Immature natural killer cell (primary cell): ENCODE results near the gene TOR1A. TPM values are rescaled to one million over a fixed set of nuclear protein-coding genes. Genes with fewer than 3 reads are reported as not detected.

Experiments used
- DNase-seq, 3 donors: peaks; one replicate each; pipeline ENCODE4 v3.0.0; 2022; ENCODE audit warnings: mixed read lengths in 1 of 3
- H3K27ac Mint-ChIP-seq, 6 donors: one replicate each; pipeline ENCODE4 v1.8.0; 2020; ENCODE audit warnings: mixed read lengths in 6 of 6, mild to moderate bottlenecking in 5 of 6, inconsistent platforms in 4 of 6, moderate library complexity in 3 of 6
- H3K27me3 Mint-ChIP-seq, 3 donors: one replicate each; pipeline ENCODE4 v1.8.0; 2020 to 2021; ENCODE audit warnings: low read depth in 3 of 3, mild to moderate bottlenecking in 3 of 3, mixed read lengths in 3 of 3, moderate library complexity in 3 of 3, inconsistent platforms in 1 of 3
- H3K36me3 Mint-ChIP-seq, 3 donors: one replicate each; pipeline ENCODE4 v1.8.0; 2020; ENCODE audit warnings: mixed read lengths in 3 of 3, inconsistent platforms in 2 of 3, mild to moderate bottlenecking in 2 of 3
- H3K4me1 Mint-ChIP-seq, 2 donors: one replicate each; pipeline ENCODE4 v1.8.0; 2020; ENCODE audit warnings: inconsistent platforms in 2 of 2, mild to moderate bottlenecking in 2 of 2, mixed read lengths in 2 of 2, moderate library complexity in 1 of 2
- H3K4me3 Mint-ChIP-seq, 5 donors: one replicate each; pipeline ENCODE4 v1.8.0; 2020; ENCODE audit warnings: mild to moderate bottlenecking in 5 of 5, mixed read lengths in 5 of 5, inconsistent platforms in 3 of 5, moderate library complexity in 3 of 5
- H3K9me3 Mint-ChIP-seq, 6 donors: one replicate each; pipeline ENCODE4 v1.8.0; 2020; ENCODE audit warnings: mild to moderate bottlenecking in 6 of 6, mixed read lengths in 6 of 6, inconsistent platforms in 4 of 6, moderate library complexity in 3 of 6
- polyA plus RNA-seq, 3 donors: library from polyadenylated mRNA; unstranded; fragments of 300-500 nt; fragmentation: Illumina TruSeq; gene quantifications; one replicate each; pipeline ENCODE4 v1.2.3, GENCODE V29; 2021

Gene TOR1A, protein sequence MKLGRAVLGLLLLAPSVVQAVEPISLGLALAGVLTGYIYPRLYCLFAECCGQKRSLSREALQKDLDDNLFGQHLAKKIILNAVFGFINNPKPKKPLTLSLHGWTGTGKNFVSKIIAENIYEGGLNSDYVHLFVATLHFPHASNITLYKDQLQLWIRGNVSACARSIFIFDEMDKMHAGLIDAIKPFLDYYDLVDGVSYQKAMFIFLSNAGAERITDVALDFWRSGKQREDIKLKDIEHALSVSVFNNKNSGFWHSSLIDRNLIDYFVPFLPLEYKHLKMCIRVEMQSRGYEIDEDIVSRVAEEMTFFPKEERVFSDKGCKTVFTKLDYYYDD
- polyA plus RNA-seq, result 100 to 1,000 TPM in 2 of 3 donors, 10 to 100 TPM in 1; 89.3 to 131 (median 108) TPM

DNA sequence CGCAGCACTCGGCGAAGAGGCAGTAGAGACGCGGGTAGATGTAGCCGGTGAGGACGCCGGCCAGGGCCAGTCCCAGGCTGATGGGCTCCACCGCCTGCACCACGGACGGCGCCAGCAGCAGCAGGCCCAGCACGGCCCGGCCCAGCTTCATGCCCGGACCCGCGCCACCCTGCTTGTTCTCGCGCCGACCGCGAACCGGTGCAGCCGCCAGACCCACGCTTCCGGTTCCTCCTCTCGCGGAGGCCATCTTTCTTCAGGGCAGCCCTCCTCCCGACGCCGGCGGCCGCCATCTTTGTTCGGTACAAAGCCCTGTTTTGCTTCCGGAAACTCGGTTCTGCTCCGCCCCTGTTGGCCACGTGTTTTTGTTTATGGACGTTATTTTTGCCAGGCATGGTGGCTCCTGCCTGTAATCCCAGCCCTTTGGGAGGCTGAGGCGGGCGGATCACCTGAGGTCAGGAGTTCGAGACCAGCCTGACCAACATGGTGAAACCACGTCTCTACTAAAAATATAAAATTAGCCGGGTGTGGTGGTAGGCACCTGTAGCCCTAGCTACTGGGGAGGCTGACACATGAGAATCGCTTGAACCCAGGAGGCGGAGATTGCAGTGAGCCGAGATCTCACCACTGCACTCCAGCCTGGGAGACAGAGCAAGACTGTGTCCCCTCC, at the start of gene TOR1A:
TOR1A (minus strand) TSS at position 202 of the 667 bp plus-strand sequence; CDS start at position 151, 51 bp downstream.
- peak; percentile 92 to 93 (median 93) for DNase-seq
- Mint-ChIP-seq H3K4me1 (peaks cover 14% of the 10 kb centered on the region in 2 donors), H3K27ac (peak within 1 kb of the TSS; percentile 82 to 95 (median 90)), H3K36me3 (peaks cover 5 to 20% (median 5%) of the 10 kb centered on the region in 3 donors), H3K27me3 (peaks cover 2 to 4% (median 3%) of the 10 kb centered on the region in 3 donors), H3K9me3 (no peaks in the 10 kb centered on the region), H3K4me3 (peak within 1 kb of the TSS; percentile 86 to 90 (median 88))

DNA sequence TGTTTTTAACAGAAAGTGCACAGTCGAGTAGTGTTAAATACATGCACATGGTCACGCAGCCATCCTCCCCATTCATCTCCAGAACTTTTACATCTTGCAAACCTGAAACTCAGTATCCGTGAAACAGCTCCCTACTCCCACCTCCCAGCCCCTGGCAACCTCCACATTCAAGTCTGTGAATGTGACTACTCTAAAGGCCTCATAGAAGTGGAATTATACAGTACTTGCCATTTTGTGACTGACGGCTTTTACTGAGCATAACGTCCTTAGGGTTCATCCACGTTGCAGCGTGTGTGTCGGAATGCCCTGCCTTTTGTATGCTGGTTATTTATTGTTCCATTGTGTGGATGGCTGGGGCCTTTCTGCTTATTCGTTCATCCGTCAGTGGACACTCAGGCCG, 47.1 kb upstream of the TOR1A start:
- H3K4me3 Mint-ChIP-seq, result peak overlapping the region in 3 of 5 donors; percentile 4 to 57 (median 12)

DNA sequence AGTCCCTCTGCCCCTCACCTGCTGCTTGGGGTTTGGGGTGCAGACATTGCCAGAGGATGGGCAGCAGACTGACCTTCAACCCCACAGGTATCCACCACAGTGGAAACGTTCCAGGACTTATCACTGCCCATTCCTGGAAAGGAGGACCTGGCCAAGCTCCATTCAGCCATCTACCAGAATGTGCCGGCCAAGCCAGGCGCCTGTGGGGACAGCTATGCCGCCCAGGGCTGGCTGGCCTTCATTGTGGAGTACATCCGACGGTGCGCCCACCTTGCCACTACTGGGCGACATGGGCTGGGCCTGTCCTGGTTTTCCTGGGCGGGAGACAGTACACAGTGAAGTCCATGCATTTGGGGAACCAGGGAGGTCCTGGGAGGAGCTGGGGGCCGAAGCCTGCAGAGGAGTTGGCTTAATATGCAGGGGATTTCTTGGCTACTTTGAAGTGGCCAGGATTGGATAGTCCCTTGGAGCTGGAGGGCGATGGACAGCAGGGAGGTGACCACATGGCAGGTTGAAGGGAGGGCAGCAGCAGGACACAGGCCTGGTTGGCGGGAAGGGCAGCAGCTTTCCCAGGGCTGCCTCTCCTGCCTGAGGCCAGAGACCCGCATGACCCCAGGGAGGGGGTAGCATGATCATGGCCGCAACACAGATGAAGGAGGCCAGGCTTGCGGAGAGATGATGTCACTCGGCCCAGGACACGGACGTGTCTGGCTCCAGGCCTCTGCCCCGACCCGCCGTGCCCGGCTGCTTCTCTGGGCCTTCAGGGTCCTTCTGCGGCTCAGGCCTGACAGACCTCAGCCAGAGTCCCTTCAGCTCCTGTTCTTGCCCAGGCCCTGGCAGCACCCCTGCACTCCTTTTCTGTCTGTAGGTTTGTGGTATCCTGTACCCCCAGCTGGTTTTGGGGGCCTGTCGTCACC, 45.9 kb upstream of the TOR1A start:
- no peaks in the 10 kb centered on the region for H3K9me3 Mint-ChIP-seq
- H3K27ac Mint-ChIP-seq, result peak overlapping the region; percentile 91 to 97 (median 96)
- H3K27me3 Mint-ChIP-seq, result peaks cover 0 to 9% (median 9%) of the 10 kb centered on the region in 3 donors
- H3K4me1 Mint-ChIP-seq, result peaks cover 68 to 70% of the 10 kb centered on the region in 2 donors
- peaks cover 8 to 28% (median 23%) of the 10 kb centered on the region in 3 donors for H3K36me3 Mint-ChIP-seq
- DNase-seq, result no peak
- peak overlapping the region; percentile 64 to 79 (median 72) for H3K4me3 Mint-ChIP-seq

More for the DNA sequence above, 47.1 kb upstream of the TOR1A start:
- Mint-ChIP-seq H3K9me3 (no peaks in the 10 kb centered on the region), H3K27ac (peak overlapping the region; percentile 63 to 97 (median 96)), H3K4me1 (peaks cover 61 to 72% of the 10 kb centered on the region in 2 donors), H3K36me3 (peaks cover 4 to 24% (median 20%) of the 10 kb centered on the region in 3 donors), H3K27me3 (peaks cover 0 to 9% (median 9%) of the 10 kb centered on the region in 3 donors)
- no peak for DNase-seq

DNA sequence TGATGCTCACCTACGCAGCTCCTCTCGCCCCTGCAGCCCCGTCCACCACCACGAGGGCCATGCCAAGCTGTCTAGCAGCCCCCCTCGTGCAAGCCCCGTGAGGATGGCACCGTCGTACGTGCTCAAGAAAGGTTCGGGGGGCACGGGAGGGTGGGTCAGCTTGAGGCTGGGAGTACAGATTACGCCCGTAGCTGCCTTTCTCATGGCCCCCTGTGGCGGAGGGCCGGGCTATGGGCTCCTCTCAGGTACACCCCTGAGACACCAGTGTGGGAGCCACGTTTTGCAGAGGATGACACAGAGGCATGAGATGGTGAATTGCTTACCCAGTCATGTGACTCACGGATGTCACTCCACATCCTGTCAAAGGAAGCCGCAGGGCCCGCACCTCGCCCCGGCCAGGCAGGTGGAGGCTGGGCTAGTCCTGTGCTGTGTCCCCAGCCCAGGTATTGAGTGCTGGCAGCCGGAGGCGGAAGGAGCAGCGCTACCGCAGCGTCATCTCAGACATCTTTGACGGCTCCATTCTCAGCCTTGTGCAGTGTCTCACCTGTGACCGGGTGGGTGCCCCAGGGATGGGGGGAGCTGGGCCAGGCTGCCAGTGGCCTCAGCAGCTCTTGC, 45.0 kb upstream of the TOR1A start:
- Mint-ChIP-seq H3K36me3 (peaks cover 9 to 22% (median 19%) of the 10 kb centered on the region in 3 donors), H3K4me3 (peak overlapping the region; percentile 64 to 79 (median 72)), H3K4me1 (peaks cover 64 to 73% of the 10 kb centered on the region in 2 donors), H3K9me3 (no peaks in the 10 kb centered on the region), H3K27me3 (peaks cover 0 to 9% (median 8%) of the 10 kb centered on the region in 3 donors), H3K27ac (peak overlapping the region; percentile 91 to 97 (median 96))
- peak; percentile 93 to 94 (median 94) for DNase-seq

DNA sequence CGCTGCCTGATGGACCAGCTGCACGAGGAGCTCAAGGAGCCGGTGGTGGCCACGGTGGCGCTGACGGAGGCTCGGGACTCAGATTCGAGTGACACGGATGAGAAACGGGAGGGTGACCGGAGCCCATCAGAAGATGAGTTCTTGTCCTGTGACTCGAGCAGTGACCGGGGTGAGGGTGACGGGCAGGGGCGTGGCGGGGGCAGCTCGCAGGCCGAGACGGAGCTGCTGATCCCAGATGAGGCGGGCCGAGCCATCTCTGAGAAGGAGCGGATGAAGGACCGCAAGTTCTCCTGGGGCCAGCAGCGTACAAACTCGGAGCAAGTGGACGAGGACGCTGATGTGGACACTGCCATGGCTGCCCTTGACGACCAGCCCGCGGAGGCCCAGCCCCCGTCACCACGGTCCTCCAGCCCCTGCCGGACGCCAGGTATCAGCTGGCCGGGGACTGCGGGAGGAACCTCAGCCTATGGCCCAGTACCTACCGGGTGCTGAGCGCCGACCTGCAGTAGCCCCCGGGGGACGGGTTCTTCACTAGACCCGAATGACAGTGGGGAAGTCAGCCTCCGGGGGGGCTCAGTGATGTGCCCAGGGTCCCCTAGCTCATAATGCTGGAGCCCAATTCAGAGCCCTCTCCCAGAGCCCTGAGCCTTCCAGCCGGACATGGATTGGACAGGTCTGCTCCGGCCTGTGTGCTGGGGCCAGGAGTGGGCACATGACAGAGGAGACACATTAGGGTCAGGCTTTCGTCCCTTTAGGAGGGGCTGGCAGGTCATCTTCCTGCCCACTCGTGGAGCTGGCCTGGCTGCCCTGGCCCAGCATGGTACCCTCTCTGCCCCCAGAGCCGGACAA, 44.3 kb upstream of the TOR1A start:
- DNase-seq, result no peak
- peak overlapping the region; percentile 91 to 97 (median 96) for H3K27ac Mint-ChIP-seq
- H3K27me3 Mint-ChIP-seq, result peaks cover 0 to 9% (median 8%) of the 10 kb centered on the region in 3 donors
- peaks cover 6 to 21% (median 18%) of the 10 kb centered on the region in 3 donors for H3K36me3 Mint-ChIP-seq
- H3K4me1 Mint-ChIP-seq, result peaks cover 68 to 80% of the 10 kb centered on the region in 2 donors
- H3K4me3 Mint-ChIP-seq, result peak overlapping the region; percentile 64 to 79 (median 72)
- H3K9me3 Mint-ChIP-seq, result no peaks in the 10 kb centered on the region

DNA sequence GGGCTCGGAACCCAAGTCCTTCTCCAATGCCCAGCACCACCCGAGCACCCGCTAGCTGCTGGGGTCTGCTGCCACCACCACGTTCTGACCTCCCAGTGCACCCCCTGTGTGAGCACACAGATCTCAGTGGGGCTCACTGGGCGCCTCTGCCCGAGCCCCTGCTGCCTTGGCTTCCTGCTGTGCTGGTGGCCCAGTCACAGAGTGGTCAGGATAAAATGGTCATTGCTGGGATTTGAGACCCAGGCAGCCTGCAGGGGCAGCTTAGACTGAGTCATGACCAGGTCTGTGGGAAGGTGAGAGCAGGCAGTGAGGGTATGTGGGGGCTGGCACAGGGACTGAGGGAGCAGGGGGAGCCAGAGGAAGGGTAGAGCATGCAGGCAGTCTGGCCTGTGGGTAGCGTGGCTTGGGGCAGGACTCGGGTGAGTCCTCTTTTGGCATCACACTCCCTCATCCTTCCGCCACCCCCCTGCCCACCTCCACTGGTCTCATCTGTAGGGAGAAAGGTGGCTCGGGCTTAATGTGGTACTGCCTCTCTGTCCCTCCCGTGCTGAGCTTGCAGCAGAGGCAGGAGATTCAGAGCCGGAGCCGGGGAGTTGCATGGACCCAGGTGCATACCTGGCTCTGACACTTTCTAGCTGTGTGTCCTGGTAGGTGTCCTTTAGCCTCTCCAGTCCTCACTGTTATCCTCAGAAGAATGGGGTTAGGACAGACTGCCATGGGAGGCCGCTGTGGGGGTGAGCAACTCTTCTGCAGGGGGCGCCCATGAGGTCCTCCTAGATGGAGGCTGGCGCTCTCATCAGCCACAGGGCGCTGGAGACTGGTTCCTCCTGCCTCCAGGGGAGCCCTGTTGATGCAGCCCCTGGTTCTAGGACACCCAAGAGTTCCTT, 43.4 kb upstream of the TOR1A start:
- peaks cover 6 to 23% (median 20%) of the 10 kb centered on the region in 3 donors for H3K36me3 Mint-ChIP-seq
- peak overlapping the region; percentile 83 to 94 (median 90) for H3K27ac Mint-ChIP-seq
- H3K4me1 Mint-ChIP-seq, result peaks cover 73 to 84% of the 10 kb centered on the region in 2 donors
- peak overlapping the region; percentile 25 to 72 (median 35) for H3K4me3 Mint-ChIP-seq
- peaks cover 2 to 8% (median 8%) of the 10 kb centered on the region in 3 donors for H3K27me3 Mint-ChIP-seq
- no peak for DNase-seq
- no peaks in the 10 kb centered on the region for H3K9me3 Mint-ChIP-seq

DNA sequence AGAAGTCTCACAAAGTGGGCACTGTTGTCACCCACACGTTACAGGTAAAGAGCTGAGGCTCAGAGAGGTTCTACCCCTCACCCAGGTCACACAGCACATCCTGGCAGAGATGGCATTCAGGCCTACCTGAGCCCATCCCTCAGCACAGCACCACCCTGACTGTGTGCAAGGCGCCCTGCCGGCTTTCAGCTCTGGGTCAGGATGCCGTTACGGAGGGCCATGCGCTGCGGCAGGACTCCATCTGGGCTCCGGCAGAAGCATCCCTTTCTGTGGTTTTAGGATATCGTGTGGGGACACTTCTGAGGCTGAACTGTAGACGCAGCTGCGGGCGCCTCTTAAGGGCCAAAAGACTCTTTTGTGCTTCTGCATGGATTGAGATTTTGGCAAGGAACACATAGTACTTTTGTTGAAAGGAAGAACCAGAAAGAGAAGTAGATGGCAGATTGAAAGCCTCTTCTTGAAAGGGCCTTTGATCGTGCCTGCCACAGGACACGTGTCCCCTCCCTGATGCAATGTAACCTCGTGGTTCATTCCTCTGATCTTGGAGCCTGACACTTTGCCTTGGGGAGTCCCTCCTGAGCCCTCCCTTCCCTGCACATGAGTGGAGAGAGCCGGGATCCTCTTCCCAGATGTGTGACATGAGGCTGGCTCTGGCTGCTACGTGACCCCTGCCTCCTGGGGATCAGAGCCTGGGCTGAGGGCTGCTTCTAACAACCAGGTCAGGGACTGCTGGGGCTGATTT, 42.6 kb upstream of the TOR1A start:
- Mint-ChIP-seq H3K36me3 (peaks cover 6 to 27% (median 22%) of the 10 kb centered on the region in 3 donors), H3K4me1 (peaks cover 72 to 83% of the 10 kb centered on the region in 2 donors), H3K4me3 (peak overlapping the region in 2 of 5 donors; percentile 19 to 25), H3K27me3 (peaks cover 2 to 9% (median 6%) of the 10 kb centered on the region in 3 donors), H3K27ac (peak overlapping the region; percentile 84 to 94 (median 90)), H3K9me3 (no peaks in the 10 kb centered on the region)
- DNase-seq, result no peak

DNA sequence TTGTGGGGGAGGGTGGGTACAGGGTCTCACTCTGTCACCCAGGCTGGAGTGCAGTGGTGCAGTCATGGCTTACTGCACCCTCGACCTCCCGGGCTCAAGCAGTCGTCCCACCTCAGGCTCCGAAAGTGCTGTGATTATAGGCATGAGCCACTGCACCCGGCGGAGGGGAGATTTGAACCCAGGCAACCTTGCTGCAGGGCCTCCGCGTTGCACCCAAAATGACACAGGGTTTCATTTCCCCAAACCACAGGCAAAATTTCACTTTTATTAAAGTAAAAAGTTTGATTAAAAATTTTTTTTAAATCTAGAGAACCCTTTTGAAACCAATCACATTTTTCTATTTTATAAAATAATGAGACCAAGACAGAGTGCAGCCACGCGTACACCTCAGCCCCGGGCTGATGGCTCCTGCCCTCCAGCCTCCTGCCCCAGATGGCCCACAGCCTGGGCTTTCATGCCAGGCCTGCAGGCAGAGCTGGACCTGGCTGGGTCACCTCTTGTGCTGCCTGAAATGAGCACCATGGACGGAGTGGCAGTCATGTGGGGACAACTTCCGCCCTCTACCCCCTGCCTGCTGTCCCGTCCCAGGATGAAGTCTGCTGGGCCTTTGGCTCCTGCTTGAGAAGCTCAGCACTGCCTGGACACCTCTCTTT, 41.9 kb upstream of the TOR1A start:
- DNase-seq, result no peak
- H3K4me3 Mint-ChIP-seq, result no peak overlapping the region
- peaks cover 6 to 30% (median 24%) of the 10 kb centered on the region in 3 donors for H3K36me3 Mint-ChIP-seq
- no peaks in the 10 kb centered on the region for H3K9me3 Mint-ChIP-seq
- peaks cover 69 to 80% of the 10 kb centered on the region in 2 donors for H3K4me1 Mint-ChIP-seq
- H3K27ac Mint-ChIP-seq, result peak overlapping the region; percentile 78 to 91 (median 87)
- H3K27me3 Mint-ChIP-seq, result peaks cover 2 to 10% (median 6%) of the 10 kb centered on the region in 3 donors

DNA sequence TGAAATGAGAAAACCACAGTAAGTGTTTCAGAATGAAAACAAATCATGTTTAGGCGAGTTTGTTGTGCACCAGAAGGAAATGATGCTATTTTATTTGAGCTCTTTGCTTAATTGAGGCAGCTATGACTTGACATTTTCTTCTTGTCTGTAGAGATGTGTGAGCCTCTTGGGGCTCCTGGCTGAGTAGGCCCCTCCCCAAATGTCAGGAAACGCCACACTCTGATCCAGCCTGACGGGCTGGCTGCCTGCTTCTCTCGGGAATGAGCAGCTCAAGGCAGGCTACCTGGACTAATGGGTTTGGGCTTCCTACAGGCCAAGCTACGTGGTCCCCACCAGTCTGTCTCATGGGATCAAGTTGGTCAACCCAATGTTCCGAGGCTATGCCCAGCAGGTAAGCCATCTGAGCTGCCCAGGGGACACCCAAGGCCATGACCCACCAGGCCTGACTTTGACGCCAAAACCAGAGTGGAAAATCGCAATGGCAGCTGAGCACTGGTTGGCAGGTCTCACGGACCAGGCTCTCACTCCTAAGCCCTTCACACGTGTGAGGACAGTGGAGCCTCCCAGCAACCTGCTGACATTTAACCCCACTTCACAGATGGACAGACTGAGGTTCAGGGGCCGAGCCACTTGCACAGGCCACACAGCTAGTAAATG, 41.2 kb upstream of the TOR1A start:
- peak overlapping the region; percentile 61 to 84 (median 79) for H3K27ac Mint-ChIP-seq
- H3K4me1 Mint-ChIP-seq, result peaks cover 64 to 75% of the 10 kb centered on the region in 2 donors
- no peaks in the 10 kb centered on the region for H3K9me3 Mint-ChIP-seq
- peaks cover 6 to 30% (median 24%) of the 10 kb centered on the region in 3 donors for H3K36me3 Mint-ChIP-seq
- peaks cover 2 to 10% (median 6%) of the 10 kb centered on the region in 3 donors for H3K27me3 Mint-ChIP-seq
- DNase-seq, result no peak
- H3K4me3 Mint-ChIP-seq, result peak overlapping the region in 1 of 5 donors; percentile 45
